T-helper 22 cell (primary cell): ENCODE data around the gene SCUBE3.

ENCODE experiments used
- DNase-seq: peaks from one replicate; pipeline ENCODE4 v3.0.0-alpha.2; 2020; ENCODE audit warnings: low read depth

The SCUBE3 gene

GRCh38 chr6:35240838-35241801, 27.4 kb downstream of the SCUBE3 start:
- peak; percentile 17 for DNase-seq

GRCh38 chr6:35242486-35242885, 28.7 kb downstream of the SCUBE3 start:
- DNase-seq, result no peak

GRCh38 chr6:35242906-35243305, 29.1 kb downstream of the SCUBE3 start:
- no peak for DNase-seq

GRCh38 chr6:35243386-35243958, 29.7 kb downstream of the SCUBE3 start:
- DNase-seq, result no peak

- no peak for DNase-seq
These were observed 30.8 kb downstream of the SCUBE3 start for GRCh38 chr6:35244551-35244950.

GRCh38 chr6:35247642-35248231, 34.0 kb downstream of the SCUBE3 start:
- no peak for DNase-seq

- no peak for DNase-seq
These were observed 34.5 kb downstream of the SCUBE3 start for GRCh38 chr6:35248300-35248699.

GRCh38 chr6:35248965-35249364, 35.2 kb downstream of the SCUBE3 start:
- no peak for DNase-seq

GRCh38 chr6:35251949-35252348, 38.2 kb downstream of the SCUBE3 start:
- no peak for DNase-seq

- DNase-seq, result no peak
These were observed 39.5 kb downstream of the SCUBE3 start for GRCh38 chr6:35253249-35253648.

- no peak for DNase-seq
These were observed 44.6 kb downstream of the SCUBE3 start for GRCh38 chr6:35258336-35258735.

GRCh38 chr6:35258858-35259193, 45.1 kb downstream of the SCUBE3 start:
- DNase-seq, result no peak

GRCh38 chr6:35259194-35259947, 45.6 kb downstream of the SCUBE3 start, which contains the start of gene ZNF76:
Gene ZNF76 (plus strand): TSS chr6:35259735. CDS start chr6:35281152, 21,417 bp downstream.
- DNase-seq, result peak; percentile 92

GRCh38 chr6:35259948-35260590, 46.3 kb downstream of the SCUBE3 start:
- peak; percentile 84 for DNase-seq

GRCh38 chr6:35260591-35261570, 47.1 kb downstream of the SCUBE3 start:
- no peak for DNase-seq

- DNase-seq, result no peak
These were observed 48.8 kb downstream of the SCUBE3 start for GRCh38 chr6:35262596-35262995.

GRCh38 chr6:35264550-35265274, 51.0 kb downstream of the SCUBE3 start:
- DNase-seq, result no peak

GRCh38 chr6:35265523-35265922, 51.8 kb downstream of the SCUBE3 start:
- no peak for DNase-seq

GRCh38 chr6:35267446-35267845, 53.7 kb downstream of the SCUBE3 start:
- no peak for DNase-seq

- no peak for DNase-seq
These were observed 54.1 kb downstream of the SCUBE3 start for GRCh38 chr6:35267897-35268296.
